ENCODE data around the gene ZNF442. TPM values are rescaled to one million over a fixed set of nuclear protein-coding genes. Genes with fewer than 3 reads are reported as not detected.

ZNF442 gene
- total RNA-seq, 1 experiment from 2014 or later, result 3.1 TPM

GRCh38 chr19:12330340-12330739 is 35.1 kb downstream of the ZNF442 start:
- CTCF ChIA-PET, result no interaction called here
- no peaks in the 10 kb centered on the region for H3K27me3 ChIP-seq (replicated peaks; ENCODE audit: control insufficient read depth, insufficient read depth, low read length)
- H3K4me1 Mint-ChIP-seq (ENCODE audit: low read depth, unreplicated experiment), result peaks cover 15% of the 10 kb centered on the region
- H3K4me3 ChIP-seq (ENCODE audit: low read depth, low read length), result no peak overlapping the region
- no TSS peak for BruUV-seq (replicated peaks)
- DNase-seq, result no peak
- H3K27me3 Mint-ChIP-seq (ENCODE audit: insufficient read depth, unreplicated experiment), result no peaks in the 10 kb centered on the region
- peak overlapping the region; percentile 92 for H3K4me3 Mint-ChIP-seq (ENCODE audit: unreplicated experiment)
- POLR2A ChIA-PET, result no interaction called here
- no peaks in the 10 kb centered on the region for H3K36me3 ChIP-seq (ENCODE audit: control insufficient read depth, insufficient read depth, low read length)
- intact Hi-C loops (cut with micrococcal nuclease; ENCODE audit: unreplicated experiment), result no loop called here
- H3K36me3 Mint-ChIP-seq (ENCODE audit: insufficient read depth, unreplicated experiment), result peaks cover 9% of the 10 kb centered on the region
- no peak overlapping the region for H3K27ac Mint-ChIP-seq (ENCODE audit: unreplicated experiment)
- no peaks in the 10 kb centered on the region for H3K9me3 ChIP-seq
- no peaks in the 10 kb centered on the region for H3K9me3 Mint-ChIP-seq (ENCODE audit: unreplicated experiment)
- peaks cover 14% of the 10 kb centered on the region for H3K4me1 ChIP-seq
- TF ChIP-seq CTCF (IDR thresholded peaks at IDR 0.05; ENCODE audit: insufficient read depth in 1 of 2, low read depth in 1 of 2, low read length in 1 of 2, severe bottlenecking in 1 of 2, unreplicated experiment in 1 of 2), result no peak

GRCh38 chr19:12325690-12326089 is 39.8 kb downstream of the ZNF442 start:
- H3K9me3 ChIP-seq, result peaks cover 9% of the 10 kb centered on the region; the same call in 1 of the 2 replicates
- Mint-ChIP-seq H3K4me1 (ENCODE audit: low read depth, unreplicated experiment) (peaks cover 5% of the 10 kb centered on the region), H3K27me3 (ENCODE audit: insufficient read depth, unreplicated experiment) (no peaks in the 10 kb centered on the region), H3K4me3 (ENCODE audit: unreplicated experiment) (no peak overlapping the region), H3K27ac (ENCODE audit: unreplicated experiment) (no peak overlapping the region), H3K36me3 (ENCODE audit: insufficient read depth, unreplicated experiment) (peaks cover 11% of the 10 kb centered on the region), H3K9me3 (ENCODE audit: unreplicated experiment) (no peaks in the 10 kb centered on the region)
- no peaks in the 10 kb centered on the region for H3K27me3 ChIP-seq (replicated peaks; ENCODE audit: control insufficient read depth, insufficient read depth, low read length)
- H3K4me3 ChIP-seq (ENCODE audit: low read depth, low read length), result no peak overlapping the region
- ChIA-PET CTCF (no interaction called here), POLR2A (no interaction called here)
- no peak for TF ChIP-seq CTCF (IDR thresholded peaks at IDR 0.05; ENCODE audit: insufficient read depth in 1 of 2, low read depth in 1 of 2, low read length in 1 of 2, severe bottlenecking in 1 of 2, unreplicated experiment in 1 of 2)
- no peak for DNase-seq
- intact Hi-C loops (cut with micrococcal nuclease; ENCODE audit: unreplicated experiment), result no loop called here
- H3K4me1 ChIP-seq, result peaks cover 8% of the 10 kb centered on the region
- H3K36me3 ChIP-seq (ENCODE audit: control insufficient read depth, insufficient read depth, low read length), result peaks cover 3% of the 10 kb centered on the region
- no TSS peak for BruUV-seq (replicated peaks)

GRCh38 chr19:12318782-12319413 is 46.6 kb downstream of the ZNF442 start:
- BruUV-seq (replicated peaks), result TSS peak; percentile 12

More at GRCh38 chr19:12318782-12319413, 46.6 kb downstream of the ZNF442 start:
- TF ChIP-seq CTCF (IDR thresholded peaks at IDR 0.05; ENCODE audit: insufficient read depth in 1 of 2, low read depth in 1 of 2, low read length in 1 of 2, severe bottlenecking in 1 of 2, unreplicated experiment in 1 of 2), result no peak
- Mint-ChIP-seq H3K27me3 (ENCODE audit: insufficient read depth, unreplicated experiment) (no peaks in the 10 kb centered on the region), H3K36me3 (ENCODE audit: insufficient read depth, unreplicated experiment) (peaks cover 5% of the 10 kb centered on the region), H3K4me3 (ENCODE audit: unreplicated experiment) (no peak overlapping the region), H3K27ac (ENCODE audit: unreplicated experiment) (no peak overlapping the region), H3K4me1 (ENCODE audit: low read depth, unreplicated experiment) (no peaks in the 10 kb centered on the region), H3K9me3 (ENCODE audit: unreplicated experiment) (peaks cover 13% of the 10 kb centered on the region)
- Histone ChIP-seq H3K4me3 (ENCODE audit: low read depth, low read length) (no peak overlapping the region), H3K9me3 (peaks cover 12% of the 10 kb centered on the region; the same call in 1 of the 2 replicates), H3K36me3 (ENCODE audit: control insufficient read depth, insufficient read depth, low read length) (peaks cover 3% of the 10 kb centered on the region), H3K4me1 (no peaks in the 10 kb centered on the region), H3K27me3 (replicated peaks; ENCODE audit: control insufficient read depth, insufficient read depth, low read length) (no peaks in the 10 kb centered on the region)
- CTCF ChIA-PET, result no interaction called here
- intact Hi-C loops (cut with micrococcal nuclease; ENCODE audit: unreplicated experiment), result no loop called here
- DNase-seq, result no peak
- POLR2A ChIA-PET, result no interaction called here

Measured in Caco-2 (cell line).